Stimulated activated CD8-positive, alpha-beta memory T cell treated with anti-CD3 and anti-CD28 coated beads, Interleukin-4, amount 100 ng/mL, for 4 hours (primary cell): ENCODE results near the gene PCCA.
"Not testable (repeated sequence)": the region's sequence is repeated elsewhere in the genome, so short reads cannot be mapped to it uniquely, and the experiment has no call there.

ENCODE experiments used
- DNase-seq, 2 donors: peaks; one replicate each; pipeline ENCODE4 v3.0.0-alpha.2; 2020; ENCODE audit warnings: low read depth in 2 of 2, low spot score in 1 of 2

The PCCA gene

GRCh38 chr13:100139817-100140216, 50.9 kb downstream of the PCCA start:
- no peak for DNase-seq

GRCh38 chr13:100140441-100140840, 51.5 kb downstream of the PCCA start:
- DNase-seq = no peak

- DNase-seq = not testable (repeated sequence)
These were observed 52.6 kb downstream of the PCCA start for GRCh38 chr13:100141461-100141961.

GRCh38 chr13:100146534-100146933, 57.6 kb downstream of the PCCA start:
- DNase-seq = no peak

GRCh38 chr13:100147825-100148224, 58.9 kb downstream of the PCCA start:
- no peak for DNase-seq

- no peak for DNase-seq
These were observed 59.5 kb downstream of the PCCA start for GRCh38 chr13:100148422-100148821.

GRCh38 chr13:100149389-100149788, 60.5 kb downstream of the PCCA start:
- no peak for DNase-seq

GRCh38 chr13:100150711-100151110, 61.8 kb downstream of the PCCA start:
- DNase-seq = not testable (repeated sequence)

GRCh38 chr13:100154842-100155416, 66.0 kb downstream of the PCCA start:
- no peak for DNase-seq

GRCh38 chr13:100156788-100157187, 67.9 kb downstream of the PCCA start:
- DNase-seq = no peak

- DNase-seq = no peak
These were observed 69.7 kb downstream of the PCCA start for GRCh38 chr13:100158569-100158968.

- DNase-seq = no peak
These were observed 70.7 kb downstream of the PCCA start for GRCh38 chr13:100159584-100159983.

- no peak for DNase-seq
These were observed 71.6 kb downstream of the PCCA start for GRCh38 chr13:100160450-100160849.

GRCh38 chr13:100163375-100163774, 74.5 kb downstream of the PCCA start:
- DNase-seq = no peak

GRCh38 chr13:100173203-100173602, 84.3 kb downstream of the PCCA start:
- no peak for DNase-seq

- not testable (repeated sequence) for DNase-seq
These were observed 85.6 kb downstream of the PCCA start for GRCh38 chr13:100174455-100174854.

- DNase-seq = no peak
These were observed 86.3 kb downstream of the PCCA start for GRCh38 chr13:100175078-100175802.

GRCh38 chr13:100175803-100176182, 86.9 kb downstream of the PCCA start:
- no peak for DNase-seq

- no peak for DNase-seq
These were observed 88.0 kb downstream of the PCCA start for GRCh38 chr13:100176801-100177400.

- DNase-seq = no peak
These were observed 89.4 kb downstream of the PCCA start for GRCh38 chr13:100178309-100178708.

- DNase-seq = no peak
These were observed 90.4 kb downstream of the PCCA start for GRCh38 chr13:100179276-100179675.

GRCh38 chr13:100182900-100183490, 94.1 kb downstream of the PCCA start:
- DNase-seq = no peak
